Liver (tissue), 9 donors: ENCODE results near the gene MALRD1. TPM values are rescaled to one million over a fixed set of nuclear protein-coding genes. Genes with fewer than 3 reads are reported as not detected.

Source experiments
- DNase-seq: peaks from one replicate; pipeline ENCODE4 v3.0.0-alpha.2; 2017; ENCODE audit warnings: low spot score
- H3K27ac ChIP-seq, 2 donors: one replicate each; pipeline ENCODE4 v1.7.0; 2013; ENCODE audit warnings: inconsistent platforms in 2 of 2, low read length in 2 of 2, control low read depth in 1 of 2, low read depth in 1 of 2, mild to moderate bottlenecking in 1 of 2
- H3K27me3 ChIP-seq, 4 donors: one replicate each; pipeline versions ENCODE4 v1.6.1 to v1.7.0; 2013; ENCODE audit warnings: low read length in 3 of 4, inconsistent platforms in 1 of 4, mild to moderate bottlenecking in 1 of 4, moderate library complexity in 1 of 4; ENCODE audit not compliant: control insufficient read depth in 4 of 4, insufficient read depth in 4 of 4
- H3K36me3 ChIP-seq, 4 donors: one replicate each; pipeline versions ENCODE4 v1.6.1 to v1.7.0; 2013; ENCODE audit warnings: low read length in 3 of 4, mild to moderate bottlenecking in 3 of 4, low read depth in 1 of 4, moderate library complexity in 1 of 4; ENCODE audit not compliant: control insufficient read depth in 4 of 4, insufficient read depth in 3 of 4
- H3K4me1 ChIP-seq, 4 donors: one replicate each; pipeline versions ENCODE4 v1.6.1 to v1.7.0; 2013; ENCODE audit warnings: low read length in 3 of 4, mild to moderate bottlenecking in 3 of 4, moderate library complexity in 1 of 4; ENCODE audit not compliant: control insufficient read depth in 4 of 4, insufficient read depth in 4 of 4
- H3K4me3 ChIP-seq, 3 donors: one replicate each; pipeline versions ENCODE4 v1.6.1 to v1.7.0; 2013; ENCODE audit warnings: low read length in 3 of 3, control low read depth in 1 of 3, low read depth in 1 of 3, mild to moderate bottlenecking in 1 of 3
- H3K9ac ChIP-seq, 2 donors: one replicate each; pipeline ENCODE4 v1.7.0; 2013; ENCODE audit warnings: low read length in 2 of 2, mild to moderate bottlenecking in 2 of 2, moderate library complexity in 2 of 2, control low read depth in 1 of 2, low read depth in 1 of 2
- H3K9me3 ChIP-seq, 4 donors: one replicate each; pipeline versions ENCODE4 v1.6.1 to v1.7.0; 2013; ENCODE audit warnings: low read length in 3 of 4; ENCODE audit not compliant: control insufficient read depth in 4 of 4
- ATF3 ChIP-seq: IDR thresholded peaks from 2 replicates; pipeline ENCODE4 v1.6.1; 2016; ENCODE audit warnings: antibody characterized with exemption
- CTCF ChIP-seq: fragments of 150-350 bp; IDR thresholded peaks from 2 replicates; pipeline ENCODE4 v1.5.1; 2017; ENCODE audit warnings: improper control_type of control experiment, low read depth, low read length; ENCODE audit not compliant: missing input control
- EGR1 ChIP-seq, 2 donors: IDR thresholded peaks; 2 replicates each; pipeline ENCODE4 v1.6.1; 2016 to 2018; ENCODE audit warnings: antibody characterized with exemption in 2 of 2, low read depth in 2 of 2
- FOXA1 ChIP-seq: IDR thresholded peaks from 2 replicates; pipeline ENCODE4 v1.6.1; 2016; ENCODE audit warnings: antibody characterized with exemption
- FOXA2 ChIP-seq: IDR thresholded peaks from 2 replicates; pipeline ENCODE4 v1.6.1; 2016; ENCODE audit warnings: antibody characterized with exemption
- GABPA ChIP-seq, 2 donors: IDR thresholded peaks in 1 of 2; conservative IDR thresholded peaks in 1 of 2; 2 replicates each; pipeline ENCODE4 v1.6.1; 2016; ENCODE audit warnings: antibody characterized with exemption in 2 of 2, mild to moderate bottlenecking in 1 of 2, moderate library complexity in 1 of 2
- HNF4A ChIP-seq, 2 donors: conservative IDR thresholded peaks; 2 replicates each; pipeline ENCODE4 v1.6.1; 2016; ENCODE audit warnings: antibody characterized with exemption in 2 of 2, mild to moderate bottlenecking in 2 of 2
- JUND ChIP-seq, 2 donors: IDR thresholded peaks; 2 replicates each; pipeline ENCODE4 v1.6.1; 2016; ENCODE audit warnings: antibody characterized with exemption in 2 of 2
- MAX ChIP-seq: IDR thresholded peaks from 2 replicates; pipeline ENCODE4 v1.6.1; 2016; ENCODE audit warnings: antibody characterized with exemption
- NR2F2 ChIP-seq: IDR thresholded peaks from 2 replicates; pipeline ENCODE4 v1.6.1; 2016; ENCODE audit warnings: antibody characterized with exemption
- RAD21 ChIP-seq, 2 donors: IDR thresholded peaks; 2 replicates each; pipeline ENCODE4 v1.6.1; 2016; ENCODE audit warnings: antibody characterized with exemption in 2 of 2, mild to moderate bottlenecking in 2 of 2
- REST ChIP-seq: IDR thresholded peaks from 2 replicates; pipeline ENCODE4 v1.6.1; 2016; ENCODE audit warnings: antibody characterized with exemption, mild to moderate bottlenecking
- SP1 ChIP-seq: IDR thresholded peaks from 2 replicates; pipeline ENCODE4 v1.6.1; 2018; ENCODE audit warnings: antibody characterized with exemption, mild to moderate bottlenecking
- TAF1 ChIP-seq: conservative IDR thresholded peaks from 2 replicates; pipeline ENCODE4 v1.6.1; 2016; ENCODE audit warnings: antibody characterized with exemption, mild to moderate bottlenecking
- YY1 ChIP-seq: IDR thresholded peaks from 2 replicates; pipeline ENCODE4 v1.6.1; 2016; ENCODE audit warnings: antibody characterized with exemption, mild to moderate bottlenecking
- ZBTB33 ChIP-seq: IDR thresholded peaks from 2 replicates; pipeline ENCODE4 v1.6.1; 2016; ENCODE audit warnings: antibody characterized with exemption
- WGBS: extraction: QIAGEN DNeasy Blood & Tissue Kit; methylation state at CpG from one replicate; pipeline ENCODE4 v1.1.7; 2013; 5-methylcytosine and 5-hydroxymethylcytosine counted together
- polyA plus RNA-seq, 2 donors: library from polyadenylated mRNA; stranded (reverse) in 1 of 2; unstranded in 1 of 2; fragments of 200-250 nt in 1 of 2; fragments of >200 nt in 1 of 2; fragmentation: Nextera tagmentation in 1 of 2; extraction: Ambion mirVana in 1 of 2; gene quantifications; one replicate each; pipeline versions ENCODE4 v1.2.1 to v1.2.3, GENCODE V29; 2013 to 2015
- total RNA-seq, 2 donors: library from RNA; depleted of rRNA; stranded (reverse); fragments of >200 nt; gene quantifications; one replicate each; pipeline ENCODE4 v1.2.3, GENCODE V29; 2014
- donor health status: healthy.
- donor health status: healthy.
- donor health status: healthy.
- donor health status: healthy.
- donor health status: healthy.

MALRD1 gene
- total and polyA plus RNA-seq, 4 donors: 0.37 to 0.59 TPM; not detected in 2

- Histone ChIP-seq H3K9ac (no peak overlapping the region), H3K4me3 (no peak overlapping the region), H3K36me3 (no peaks in the 10 kb centered on the region), H3K9me3 (peaks cover 0 to 8% (median 3%) of the 10 kb centered on the region in 4 donors), H3K27ac (no peak overlapping the region), H3K27me3 (no peaks in the 10 kb centered on the region), H3K4me1 (no peaks in the 10 kb centered on the region)
- TF ChIP-seq REST: no peak
- TF ChIP-seq CTCF: no peak
- DNase-seq: no peak
- 82% methylated on average over 1 of the region's 1 CpG for WGBS
Measured at GRCh38 chr10:19706904-19707303, 658.3 kb downstream of the MALRD1 start.

- Histone ChIP-seq H3K27ac (no peak overlapping the region), H3K4me3 (no peak overlapping the region), H3K4me1 (no peaks in the 10 kb centered on the region), H3K9ac (no peak overlapping the region), H3K9me3 (peaks cover 0 to 12% (median 3%) of the 10 kb centered on the region in 4 donors), H3K27me3 (no peaks in the 10 kb centered on the region), H3K36me3 (no peaks in the 10 kb centered on the region)
- 88% methylated on average over 2 of the region's 2 CpGs for WGBS
- TF ChIP-seq RAD21 (IDR thresholded peaks at IDR 0.05): no peak
- TF ChIP-seq SP1: no peak
- no peak for TF ChIP-seq FOXA1
- no peak for TF ChIP-seq GABPA (IDR thresholded peaks at IDR 0.05 in 1 of 2, conservative IDR thresholded peaks at IDR 0.05 in 1 of 2)
- TF ChIP-seq EGR1 (IDR thresholded peaks at IDR 0.05; ENCODE audit: low read depth in 2 of 2): no peak
- TF ChIP-seq NR2F2: no peak
- no peak for TF ChIP-seq CTCF
- no peak for TF ChIP-seq TAF1
- no peak for TF ChIP-seq HNF4A (conservative IDR thresholded peaks at IDR 0.05)
- no peak for TF ChIP-seq ATF3
- no peak for TF ChIP-seq JUND (IDR thresholded peaks at IDR 0.05)
- TF ChIP-seq ZBTB33: no peak
- no peak for TF ChIP-seq MAX
- no peak for TF ChIP-seq YY1
- TF ChIP-seq FOXA2: no peak
- DNase-seq: no peak
Measured at GRCh38 chr10:19707376-19707775, 658.8 kb downstream of the MALRD1 start.
